ENCODE data around the gene MT3.
"Not testable (repeated sequence)": the region's sequence is repeated elsewhere in the genome, so short reads cannot be mapped to it uniquely, and the experiment has no call there.

MT3 gene

DNA sequence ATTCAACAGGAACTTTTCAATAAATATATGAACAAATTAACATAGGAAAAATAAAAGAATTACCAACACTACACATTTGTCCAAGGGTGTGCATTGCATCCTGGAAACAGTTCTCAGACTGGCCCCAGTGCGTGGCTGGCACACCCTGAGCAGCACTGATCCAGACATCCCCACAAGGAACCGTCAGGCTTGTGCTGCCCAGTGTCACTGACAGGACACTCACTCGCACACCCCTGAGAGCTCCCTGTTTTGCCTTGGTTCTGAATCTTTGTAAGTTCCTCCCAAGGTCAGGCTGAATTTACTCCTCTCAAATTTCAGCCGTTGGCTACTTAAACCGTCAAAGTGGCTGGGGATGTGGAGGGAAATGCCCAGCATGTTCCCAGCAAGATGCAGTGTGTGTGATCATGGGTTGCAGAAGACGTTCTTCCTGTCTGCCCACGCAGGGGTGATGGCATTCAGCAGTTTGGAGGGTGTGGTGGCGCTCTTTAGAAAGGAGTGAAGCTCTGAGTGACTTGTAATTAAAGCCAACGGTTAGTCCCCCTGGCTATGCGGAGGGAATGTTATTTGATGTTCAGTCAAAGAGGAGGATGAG, 20.8 kb downstream of the MT3 start:
- peak; percentile 33 for DNase-seq

GRCh38 chr16:56610609-56611111, 21.3 kb downstream of the MT3 start:
- DNase-seq = no peak

- DNase-seq = no peak
Measured at GRCh38 chr16:56611281-56611833, 22.0 kb downstream of the MT3 start.

- no peak for DNase-seq
Measured at GRCh38 chr16:56613706-56614105, 24.4 kb downstream of the MT3 start.

GRCh38 chr16:56614549-56614991, 25.2 kb downstream of the MT3 start:
- no peak for DNase-seq

DNA sequence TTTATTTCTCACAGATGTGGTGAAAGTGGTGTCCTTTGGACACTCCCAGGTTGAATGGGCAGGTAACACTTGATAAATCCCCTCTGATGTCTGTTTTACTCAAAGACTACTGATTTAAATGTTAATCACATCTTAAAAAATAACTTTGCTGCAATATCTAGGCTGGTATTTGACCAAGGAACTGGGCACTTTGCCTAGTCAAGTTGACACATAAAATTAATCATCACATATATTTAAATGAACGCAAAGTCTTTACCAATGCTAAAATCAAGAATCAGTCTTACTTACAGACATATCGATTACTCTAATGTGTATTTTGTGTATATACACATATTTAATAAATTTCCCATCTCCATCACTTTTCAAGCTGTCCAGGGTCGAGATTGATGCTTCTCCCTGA, 26.0 kb downstream of the MT3 start:
- DNase-seq = no peak

DNA sequence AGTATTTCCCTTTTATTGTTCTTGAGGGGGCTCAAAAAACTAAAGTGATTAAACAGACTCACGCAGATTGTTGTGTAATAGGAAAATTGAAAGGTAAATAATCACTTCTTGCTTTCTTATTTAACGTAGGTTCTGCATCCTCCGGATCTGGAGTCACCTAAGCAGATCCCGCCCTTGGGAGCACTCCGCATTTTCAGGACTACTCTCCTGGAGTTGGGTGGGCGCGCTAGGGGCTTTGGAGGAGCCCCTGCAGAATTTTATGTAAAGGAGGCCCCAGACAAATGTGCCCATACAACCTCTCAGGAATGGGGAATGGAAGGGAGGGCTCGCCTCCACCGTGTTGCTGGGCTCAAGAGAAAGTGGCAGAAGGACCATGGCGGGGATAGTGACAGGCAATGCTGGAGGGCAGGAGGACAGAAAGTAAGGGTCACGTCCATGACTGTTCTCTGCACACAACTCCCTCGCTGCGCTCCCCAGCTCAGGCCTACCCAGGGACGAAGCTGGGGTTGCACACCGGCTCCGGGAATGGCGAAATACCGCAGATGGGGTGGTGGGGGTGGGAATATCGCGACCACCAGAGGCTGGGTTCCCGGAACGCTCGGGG, 27.4 kb downstream of the MT3 start:
- no peak for DNase-seq

- peak; percentile 58 for DNase-seq
Measured at GRCh38 chr16:56617212-56618085, 28.1 kb downstream of the MT3 start.

GRCh38 chr16:56618138-56618537, 28.8 kb downstream of the MT3 start:
- DNase-seq = no peak

DNA sequence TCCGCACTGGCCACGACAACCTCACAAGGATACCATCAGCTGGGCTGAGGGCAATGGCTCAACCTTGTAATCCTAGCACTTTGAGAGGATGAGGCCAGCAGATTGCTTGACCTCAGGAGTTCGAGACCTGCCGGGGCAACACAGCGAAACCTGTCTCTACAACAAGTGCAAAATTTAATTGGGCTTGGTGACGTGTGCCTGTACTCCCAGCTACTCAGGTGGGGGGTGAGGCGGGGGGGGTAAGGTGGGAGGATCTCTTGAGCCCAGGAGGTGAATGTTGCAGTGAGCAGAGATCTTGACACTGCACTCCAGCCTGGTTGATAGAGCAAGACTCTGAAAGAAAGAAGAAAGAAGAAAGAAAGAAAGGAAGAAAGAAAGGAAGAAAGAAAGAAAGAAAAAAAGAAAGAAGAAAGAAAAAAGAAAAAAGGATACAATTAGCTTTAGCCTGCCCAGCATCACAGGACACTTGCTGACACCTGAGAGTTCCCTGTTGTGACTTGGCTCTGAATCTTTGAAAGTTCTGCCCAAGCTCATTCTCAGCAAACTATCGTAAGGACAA, 31.1 kb downstream of the MT3 start:
- no peak for DNase-seq

DNA sequence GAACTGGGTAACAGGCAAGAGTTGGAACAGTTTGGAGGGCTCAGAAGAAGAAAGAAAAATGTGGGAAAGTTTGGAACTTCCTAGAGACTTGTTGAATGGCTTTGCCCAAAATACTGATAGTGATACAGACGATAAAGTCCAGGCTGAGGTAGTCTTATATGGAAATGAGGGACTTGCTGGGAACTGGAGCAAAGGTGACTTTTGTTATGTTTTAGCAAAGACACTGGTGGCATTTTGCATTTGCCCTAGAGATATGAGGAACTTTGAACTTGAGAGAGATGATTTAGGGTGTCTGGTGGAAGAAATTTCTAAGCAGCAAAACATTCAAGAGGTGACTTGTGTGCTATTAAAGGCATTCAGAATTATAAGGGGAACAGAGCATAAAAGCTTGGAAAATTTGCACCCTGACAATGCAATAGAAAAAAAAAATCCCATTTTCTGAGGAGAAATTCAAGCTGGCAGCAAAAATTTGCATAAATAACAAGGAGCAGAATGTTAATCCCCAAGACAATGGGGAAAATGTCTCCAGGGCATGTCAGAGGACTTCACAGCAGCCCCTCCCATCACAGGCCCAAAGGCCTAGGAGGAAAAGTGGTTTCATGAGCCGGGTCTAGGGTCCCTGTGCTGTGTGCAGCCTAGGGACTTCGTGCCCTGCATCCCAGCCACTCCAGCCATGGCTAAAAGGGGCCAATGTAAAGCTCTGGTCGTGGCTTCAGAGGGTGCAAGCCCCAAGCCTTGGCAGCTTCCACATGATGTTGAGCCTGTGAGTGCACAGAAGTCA, 32.5 kb downstream of the MT3 start:
- not testable (repeated sequence) for DNase-seq

- DNase-seq = not testable (repeated sequence)
Measured at GRCh38 chr16:56623184-56623583, 33.9 kb downstream of the MT3 start.

GRCh38 chr16:56623637-56624036, 34.3 kb downstream of the MT3 start:
- DNase-seq = no peak

DNA sequence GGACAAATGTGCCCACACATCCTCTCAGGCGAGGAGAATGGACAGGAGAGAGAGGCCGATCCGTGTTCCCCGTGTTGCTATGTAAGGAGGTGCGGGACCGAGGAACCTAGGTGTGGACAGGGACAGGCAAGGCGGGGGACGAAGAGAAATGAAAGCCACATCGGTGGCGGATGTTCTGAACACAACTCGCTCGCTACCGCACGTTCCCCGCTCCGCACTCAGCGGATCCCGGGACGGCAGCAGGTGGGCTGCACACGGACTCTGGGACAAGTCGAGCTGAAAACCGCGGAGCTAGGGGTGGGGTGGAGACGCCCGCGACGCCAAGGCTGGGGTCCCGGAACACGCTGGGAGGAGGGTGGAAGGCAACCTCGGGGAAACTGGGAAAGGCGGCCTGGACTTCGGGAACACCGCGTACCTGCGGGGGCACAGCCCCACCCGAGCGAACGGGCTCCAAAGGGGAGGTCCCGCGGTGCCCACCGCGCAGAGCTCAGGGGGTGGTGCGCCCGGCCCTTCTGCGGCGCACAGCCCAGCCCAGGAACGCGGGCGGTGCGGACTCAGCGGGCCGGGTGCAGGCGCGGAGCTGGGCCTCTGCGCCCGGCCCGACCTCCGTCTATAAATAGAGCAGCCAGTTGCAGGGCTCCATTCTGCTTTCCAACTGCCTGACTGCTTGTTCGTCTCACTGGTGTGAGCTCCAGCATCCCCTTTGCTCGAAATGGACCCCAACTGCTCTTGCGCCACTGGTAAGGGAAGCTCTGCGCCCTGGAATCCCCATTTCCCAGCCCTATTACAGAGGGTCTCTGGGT, 36.0 kb downstream of the MT3 start, which contains the start of gene MT1E:
Gene MT1E (plus strand): TSS at position 642 of the 803 bp plus-strand sequence. CDS start 71 bp downstream, at position 713.
- peak; percentile 75 for DNase-seq

- DNase-seq = no peak
Measured at GRCh38 chr16:56625943-56626654, 36.8 kb downstream of the MT3 start.

DNA sequence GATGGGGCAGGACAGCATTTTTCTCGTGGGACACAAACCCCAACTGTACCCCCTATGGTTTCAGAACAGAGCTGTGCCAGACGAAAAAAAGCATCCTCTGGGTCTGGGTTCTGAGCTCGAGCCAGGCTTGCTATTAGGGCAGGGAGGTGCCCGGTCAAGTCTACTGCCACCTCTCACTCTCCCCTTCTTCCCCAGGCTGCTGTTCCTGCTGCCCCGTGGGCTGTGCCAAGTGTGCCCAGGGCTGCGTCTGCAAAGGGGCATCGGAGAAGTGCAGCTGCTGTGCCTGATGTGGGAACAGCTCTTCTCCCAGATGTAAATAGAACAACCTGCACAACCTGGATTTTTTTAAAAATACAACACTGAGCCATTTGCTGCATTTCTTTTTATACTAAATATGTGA, 37.4 kb downstream of the MT3 start:
- no peak for DNase-seq

DNA sequence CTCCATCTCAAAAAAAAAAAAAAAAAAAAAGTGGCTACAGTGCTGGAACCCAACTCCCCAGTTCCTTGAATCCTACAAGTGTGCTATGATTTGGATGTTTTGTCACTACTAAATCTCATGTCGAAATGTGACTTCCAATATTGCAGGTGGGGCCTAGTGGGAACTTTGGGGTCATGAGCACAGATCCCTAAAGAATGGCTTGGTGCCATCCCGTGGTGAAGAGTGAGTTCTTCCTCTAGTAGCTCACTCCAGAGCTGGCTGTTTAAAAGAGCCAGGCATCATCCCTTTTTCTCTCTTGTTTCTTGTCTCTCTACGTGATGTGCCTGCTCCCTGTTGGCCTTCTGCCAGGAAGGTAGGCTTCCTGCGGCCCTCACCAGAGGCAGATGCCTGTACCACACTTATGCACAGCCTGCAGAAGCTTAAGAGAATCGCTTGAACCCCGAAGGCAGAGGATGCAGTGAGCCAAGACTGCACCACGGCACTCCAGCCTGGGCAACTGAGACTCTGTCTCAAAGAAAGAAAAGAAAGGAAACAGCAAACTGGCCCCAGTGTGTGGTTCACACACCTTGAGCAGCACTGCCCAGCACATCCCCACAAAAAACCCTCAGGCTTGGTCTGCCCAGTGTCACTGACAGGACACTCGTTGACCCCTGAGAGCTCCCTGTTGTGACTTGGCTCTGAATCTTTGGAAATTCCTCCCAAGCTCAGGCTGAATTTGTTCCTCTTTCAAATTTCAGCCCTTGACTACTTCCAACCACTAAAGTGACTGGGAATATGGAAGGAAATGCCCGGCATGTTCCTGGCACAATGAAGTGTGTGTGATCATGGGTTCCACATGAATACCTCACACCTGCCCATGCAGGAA, 39.4 kb downstream of the MT3 start:
- no peak for DNase-seq

DNA sequence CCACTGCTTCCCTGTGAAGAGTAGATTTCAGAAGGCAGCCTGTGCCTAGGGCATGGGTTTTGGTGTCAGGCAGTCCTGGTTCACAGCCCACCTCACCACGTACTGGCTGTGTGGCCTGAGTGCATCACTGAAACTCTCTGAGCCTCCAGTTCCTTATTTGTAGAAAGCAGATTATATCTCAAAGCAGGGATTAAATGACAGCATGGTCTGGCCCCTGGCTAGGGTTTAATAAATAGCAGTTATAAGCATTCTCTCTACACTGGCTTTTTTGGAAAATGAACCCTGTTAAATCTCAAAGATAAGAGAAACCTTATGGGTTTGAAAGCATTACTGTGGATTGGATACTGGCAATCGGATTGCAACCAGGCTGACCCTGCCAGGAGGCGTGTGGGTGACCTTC, 40.2 kb downstream of the MT3 start:
- DNase-seq = no peak

- DNase-seq = no peak
Measured at GRCh38 chr16:56630134-56630533, 40.8 kb downstream of the MT3 start.

DNA sequence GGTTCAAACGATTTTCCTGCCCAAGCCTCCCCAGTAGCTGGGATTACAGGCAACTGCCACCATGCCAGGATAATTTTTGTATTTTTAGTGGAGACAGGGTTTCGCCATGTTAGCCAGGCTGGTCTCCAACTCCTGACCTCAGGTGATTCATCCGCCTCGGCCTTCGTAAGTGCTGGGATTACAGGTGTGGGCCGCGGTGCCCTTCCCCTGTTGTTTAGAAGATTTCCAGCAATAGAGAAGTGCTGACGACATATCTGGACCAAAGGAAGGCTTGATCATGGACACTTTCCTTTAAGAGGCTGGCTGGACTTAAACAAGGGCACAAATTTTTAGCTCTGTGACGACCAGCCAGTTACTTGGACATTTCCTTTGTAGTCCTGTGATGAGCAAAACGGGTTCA, 41.9 kb downstream of the MT3 start:
- no peak for DNase-seq

Data from hematopoietic multipotent progenitor cell treated with erythropoietin and hydrocortisone succinate and interleukin-3 and kit ligand, for 6 days (in vitro differentiated cells).